GM13977 (cell line): Measurements from ENCODE around the gene DENND2A.

Source experiments
- DNase-seq: peaks from one replicate; pipeline ENCODE4 v3.0.0; 2012; ENCODE audit warnings: low spot score
- CTCF ChIP-seq: IDR thresholded peaks from 2 replicates; pipeline ENCODE4 v1.5.1; 2012; ENCODE audit warnings: mild to moderate bottlenecking, control low read depth; ENCODE audit not compliant: insufficient read depth; ENCODE audit errors: extremely low read depth, missing control alignments
- in situ Hi-C: fragments of 300-500 bp; cut with MboI; formaldehyde crosslinking; loops from one replicate; pipeline ENCODE4 v1.12.0; 2022; ENCODE audit warnings: low sequenced_read_pairs, low pct_unique_long_range_greater_than_20kb, mixed read lengths, inconsistent platforms; ENCODE audit not compliant: unreplicated experiment

The DENND2A gene

DNA sequence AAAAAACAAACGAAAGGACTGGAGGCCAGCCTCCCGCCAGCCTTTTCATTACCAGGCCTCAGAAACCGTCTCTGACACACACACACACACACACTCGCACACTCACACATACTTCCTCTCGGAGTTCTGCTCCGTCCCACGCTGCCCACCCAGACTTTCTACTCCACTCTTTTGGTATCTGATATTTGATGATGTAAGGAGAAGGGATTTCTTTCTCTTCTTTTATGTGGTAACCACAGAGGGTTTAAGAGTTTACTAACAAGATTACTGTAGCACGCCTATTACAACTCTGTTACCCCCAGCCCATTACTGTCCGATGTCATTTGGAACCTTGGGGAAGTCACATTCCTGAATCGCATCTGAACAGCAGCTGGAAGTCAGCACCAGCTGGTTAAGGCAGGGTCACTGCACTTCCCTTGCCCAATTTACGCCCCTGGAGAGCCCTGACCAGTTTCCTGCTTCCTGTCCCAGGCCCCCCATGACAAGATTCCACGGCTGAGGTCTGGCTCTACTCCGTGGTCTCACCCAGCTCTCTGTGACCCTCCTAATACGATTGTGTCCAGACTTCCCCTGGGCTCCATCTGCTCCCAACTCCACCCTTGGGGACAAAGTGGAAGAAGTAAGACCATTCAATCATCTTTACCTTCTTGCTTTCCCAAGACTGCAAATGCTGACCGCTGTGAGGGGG is 1.1 kb downstream of the DENND2A start:
- no peak for DNase-seq
- TF ChIP-seq CTCF = no peak
- in situ Hi-C loops = no loop called here

DNA sequence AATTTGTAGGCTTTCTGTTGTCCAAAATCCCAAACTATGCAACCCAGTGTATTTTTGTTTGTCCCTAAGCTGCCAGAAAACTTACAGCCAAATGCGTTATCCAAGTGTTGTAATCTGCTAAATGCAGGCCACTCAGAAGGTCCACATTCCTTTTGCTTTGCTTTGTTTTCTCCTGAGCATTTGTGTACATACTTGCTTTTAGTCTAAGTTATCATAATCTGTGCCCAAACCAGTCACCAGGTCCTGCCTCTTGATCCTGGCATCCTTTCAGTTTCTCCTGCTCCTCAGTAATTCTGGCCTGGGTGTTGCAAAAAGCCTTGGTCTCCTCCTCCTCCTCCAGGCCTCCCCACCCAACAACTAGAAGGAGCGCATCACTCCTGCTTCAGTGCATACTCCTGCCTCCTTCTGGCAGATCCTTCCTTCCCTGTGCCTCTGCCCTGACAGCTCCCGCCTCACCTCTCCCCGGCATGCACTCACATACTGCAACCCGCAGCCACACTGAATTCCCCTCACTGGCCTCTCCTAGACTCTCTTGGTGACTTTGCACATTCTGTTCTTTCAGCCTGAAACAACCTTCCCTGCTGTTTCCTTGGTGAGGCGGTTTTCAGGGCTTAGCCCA is 2.3 kb downstream of the DENND2A start:
- TF ChIP-seq CTCF = no peak
- no peak for DNase-seq
- in situ Hi-C loops = no loop called here

DNA sequence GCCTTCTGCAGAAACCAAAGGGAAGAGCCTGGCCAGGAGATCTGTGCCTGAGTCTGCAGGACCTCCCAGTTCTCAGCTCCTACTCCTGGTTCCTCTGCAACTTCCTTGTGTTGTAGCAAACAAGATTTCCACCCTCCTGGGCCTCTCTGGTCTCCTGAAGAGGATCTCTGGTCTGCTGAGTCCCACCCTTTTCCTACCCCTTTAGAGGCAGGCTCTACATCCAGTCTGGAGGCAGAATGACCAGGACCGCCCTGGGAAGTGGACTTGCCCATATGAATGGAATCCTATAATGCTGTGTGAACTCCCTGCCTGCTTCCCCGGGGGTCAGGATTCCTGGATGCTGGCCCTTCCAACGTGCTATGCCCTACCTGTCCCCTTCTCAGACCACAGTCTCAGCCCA is 3.2 kb downstream of the DENND2A start:
- TF ChIP-seq CTCF = no peak
- DNase-seq = no peak
- in situ Hi-C loops = no loop called here

- no peak for DNase-seq
- in situ Hi-C loops = no loop called here
- no peak for TF ChIP-seq CTCF
Measured at GRCh38 chr7:140635816-140636215, 4.8 kb downstream of the DENND2A start.

DNA sequence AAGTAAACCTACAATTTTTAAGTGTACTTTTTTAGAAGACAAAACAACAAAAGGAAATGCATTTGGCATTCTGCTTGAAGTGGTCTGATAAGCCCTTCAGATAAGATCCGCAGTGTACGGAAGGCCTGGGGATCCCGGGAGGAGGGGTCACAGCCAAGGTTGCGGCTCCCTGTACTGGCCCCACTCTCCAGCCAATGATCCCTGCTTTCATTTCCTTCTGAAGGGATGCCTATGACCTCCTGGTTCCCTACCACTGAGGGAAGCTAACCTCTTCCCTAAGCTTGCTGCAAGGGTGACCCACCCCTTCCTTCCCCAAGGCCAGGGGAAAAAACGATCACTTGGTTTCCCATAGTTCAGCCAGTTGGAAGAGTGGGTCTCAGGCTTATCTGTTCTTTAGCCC is 5.3 kb downstream of the DENND2A start:
- TF ChIP-seq CTCF = no peak
- in situ Hi-C loops = no loop called here
- DNase-seq = no peak

- no peak for TF ChIP-seq CTCF
- in situ Hi-C loops = no loop called here
- no peak for DNase-seq
Measured at GRCh38 chr7:140631602-140632001, 9.0 kb downstream of the DENND2A start.

DNA sequence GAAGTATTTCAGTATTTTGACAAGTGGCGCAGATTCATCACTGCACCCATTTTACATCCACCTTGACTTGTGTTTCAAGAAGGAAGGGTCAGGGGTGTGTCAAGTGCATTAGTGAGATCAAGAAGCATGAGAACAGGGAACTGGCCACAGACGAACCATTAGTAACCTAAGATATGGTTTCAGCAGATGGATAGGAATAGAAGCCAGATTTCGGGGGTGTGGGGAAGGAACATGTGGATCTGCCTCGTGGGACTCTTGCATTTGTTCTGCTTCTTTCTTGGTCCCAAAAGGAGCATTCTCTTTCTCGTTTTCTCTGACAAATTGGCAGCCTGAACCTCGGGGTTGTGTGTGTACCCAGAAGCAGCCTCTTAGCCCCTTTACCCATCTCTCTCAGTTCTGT is 9.6 kb downstream of the DENND2A start:
- in situ Hi-C loops = no loop called here
- DNase-seq = no peak
- no peak for TF ChIP-seq CTCF
